NCI-H2107 treated with DMSO at 0.1 percent for 48 hours (cell line): ENCODE results near the gene AUH.

Source experiments
- DNase-seq: peaks from one replicate; lab custom pipeline; 2025; ENCODE audit not compliant: unreplicated experiment; lab: John Stamatoyannopoulos, UW

Gene AUH

GRCh38 chr9:91192381-91193086, 169.2 kb downstream of the AUH start:
- no peak for DNase-seq

- no peak for DNase-seq
These were observed 170.0 kb downstream of the AUH start for GRCh38 chr9:91191411-91192380.

GRCh38 chr9:91190062-91190461, 171.7 kb downstream of the AUH start:
- no peak for DNase-seq

- no peak for DNase-seq
These were observed 172.8 kb downstream of the AUH start for GRCh38 chr9:91188719-91189590.

- DNase-seq = no peak
These were observed 173.8 kb downstream of the AUH start for GRCh38 chr9:91187965-91188344.

GRCh38 chr9:91187311-91187964, 174.3 kb downstream of the AUH start:
- no peak for DNase-seq

- no peak for DNase-seq
These were observed 175.0 kb downstream of the AUH start for GRCh38 chr9:91186632-91187108.

- no peak for DNase-seq
These were observed 176.4 kb downstream of the AUH start for GRCh38 chr9:91185193-91185886.

GRCh38 chr9:91182429-91183225, 179.1 kb downstream of the AUH start:
- peak; percentile 2 for DNase-seq

- no peak for DNase-seq
These were observed 180.2 kb downstream of the AUH start for GRCh38 chr9:91181541-91181940.

GRCh38 chr9:91180930-91181268, 180.8 kb downstream of the AUH start:
- DNase-seq = no peak

- DNase-seq = no peak
These were observed 181.3 kb downstream of the AUH start for GRCh38 chr9:91180240-91180929.

GRCh38 chr9:91179237-91180138, 182.2 kb downstream of the AUH start:
- no peak for DNase-seq

GRCh38 chr9:91178281-91179236, 183.2 kb downstream of the AUH start:
- DNase-seq = peak; percentile 70

- no peak for DNase-seq
These were observed 183.9 kb downstream of the AUH start for GRCh38 chr9:91177661-91178280.

GRCh38 chr9:91177081-91177480, 184.6 kb downstream of the AUH start:
- no peak for DNase-seq
